Bronchial epithelial cell (primary cell): ENCODE measurements around the gene SMAP2. TPM values are rescaled to one million over a fixed set of nuclear protein-coding genes. Genes with fewer than 3 reads are reported as not detected.

ENCODE experiments used
- DNase-seq: peaks from one replicate; pipeline ENCODE4 v3.0.0-alpha.2; 2010; ENCODE audit warnings: low read depth
- FAIRE-seq: peaks from 2 replicates; lab custom pipeline; 2011; peaks lifted over from hg19 to GRCh38; lab: Jason Lieb, UNC
- H3K27me3 ChIP-seq: 2 replicates; pipeline ENCODE4 v1.5.1; 2011; ENCODE audit warnings: low read length; ENCODE audit not compliant: control insufficient read depth, insufficient read depth
- H3K36me3 ChIP-seq: 2 replicates; pipeline ENCODE4 v1.5.1; 2011; ENCODE audit warnings: low read length; ENCODE audit not compliant: control insufficient read depth, insufficient read depth
- H3K4me3 ChIP-seq: 2 replicates; pipeline ENCODE4 v1.5.1; 2011; ENCODE audit warnings: mild to moderate bottlenecking, low read depth, low read length, control low read depth
- CTCF ChIP-seq: IDR thresholded peaks from 2 replicates; pipeline ENCODE4 v1.5.1; 2011; ENCODE audit warnings: mild to moderate bottlenecking, moderate library complexity, low read length, control low read depth, inconsistent platforms; ENCODE audit not compliant: insufficient read depth, severe bottlenecking
- total RNA-seq: library from RNA; depleted of rRNA; stranded (reverse); fragments of >200 nt; gene quantifications from 2 replicates; pipeline ENCODE4 v1.2.1, GENCODE V29; 2014

The SMAP2 gene
- total RNA-seq, 1 donor from 2014 or later, result 4.2 TPM

GRCh38 chr1:40411843-40412242 is 38.3 kb downstream of the SMAP2 start:
- H3K36me3 ChIP-seq, result peaks cover 11% of the 10 kb centered on the region
- no peak overlapping the region for H3K4me3 ChIP-seq
- FAIRE-seq (no peak), DNase-seq (no peak)
- H3K27me3 ChIP-seq, result no peaks in the 10 kb centered on the region
- TF ChIP-seq CTCF, result no peak

- Histone ChIP-seq H3K27me3 (no peaks in the 10 kb centered on the region), H3K36me3 (peaks cover 14% of the 10 kb centered on the region), H3K4me3 (no peak overlapping the region)
- FAIRE-seq (no peak), DNase-seq (no peak)
- TF ChIP-seq CTCF, result no peak
Measured at GRCh38 chr1:40413527-40414252, 40.2 kb downstream of the SMAP2 start.

- DNase-seq, result no peak
- TF ChIP-seq CTCF, result no peak
- FAIRE-seq, result no peak
- peaks cover 14% of the 10 kb centered on the region for H3K36me3 ChIP-seq
- H3K4me3 ChIP-seq, result no peak overlapping the region
- no peaks in the 10 kb centered on the region for H3K27me3 ChIP-seq
Measured at GRCh38 chr1:40414331-40414730, 40.8 kb downstream of the SMAP2 start.

- FAIRE-seq (no peak), DNase-seq (no peak)
- no peaks in the 10 kb centered on the region for H3K27me3 ChIP-seq
- H3K36me3 ChIP-seq, result peaks cover 14% of the 10 kb centered on the region
- no peak for TF ChIP-seq CTCF
- no peak overlapping the region for H3K4me3 ChIP-seq
Measured at GRCh38 chr1:40416709-40417108, 43.2 kb downstream of the SMAP2 start.

- FAIRE-seq (no peak), DNase-seq (no peak)
- Histone ChIP-seq H3K27me3 (no peaks in the 10 kb centered on the region), H3K36me3 (peaks cover 4% of the 10 kb centered on the region), H3K4me3 (no peak overlapping the region)
- TF ChIP-seq CTCF, result no peak
Measured at GRCh38 chr1:40421431-40422384, 48.2 kb downstream of the SMAP2 start.
